ENCODE measurements around the gene C2CD4C.

Gene C2CD4C

GRCh38 chr19:377801-378581 is 31.0 kb downstream of the C2CD4C start:
- no peaks in the 10 kb centered on the region for H3K79me2 ChIP-seq (ENCODE audit: control insufficient read depth, insufficient read depth, low read length)
- H4K8ac ChIP-seq (ENCODE audit: low read depth, low read length), result no peak overlapping the region
- H3K79me1 ChIP-seq (ENCODE audit: low read length), result no peaks in the 10 kb centered on the region
- no peak for DNase-seq
- no peak overlapping the region for H4K5ac ChIP-seq (ENCODE audit: low read length)
- no peak overlapping the region for H3K4me2 ChIP-seq (ENCODE audit: low read length)
- no peak overlapping the region for H2AK5ac ChIP-seq (ENCODE audit: low read length)
- H3K18ac ChIP-seq (ENCODE audit: low read length), result no peak overlapping the region
- no peak overlapping the region for H2BK5ac ChIP-seq (ENCODE audit: low read length)
- no peaks in the 10 kb centered on the region for H3K27me3 ChIP-seq (ENCODE audit: insufficient read depth, low read length, poor library complexity)
- H3K4ac ChIP-seq (ENCODE audit: low read depth, low read length), result no peak overlapping the region
- H3K36me3 ChIP-seq (ENCODE audit: control insufficient read depth, insufficient read depth, low read length), result no peaks in the 10 kb centered on the region
- H3K27ac ChIP-seq (ENCODE audit: low read depth, low read length), result no peak overlapping the region
- H3K23ac ChIP-seq (ENCODE audit: low read length), result no peak overlapping the region
- no peak overlapping the region for H3K56ac ChIP-seq (ENCODE audit: low read length)
- no peak overlapping the region for H2BK120ac ChIP-seq (ENCODE audit: low read depth, low read length)
- H3K4me3 ChIP-seq (ENCODE audit: low read length), result no peak overlapping the region
- no peak overlapping the region for H3K9ac ChIP-seq (ENCODE audit: low read length)
- no peaks in the 10 kb centered on the region for H3K4me1 ChIP-seq (ENCODE audit: control insufficient read depth, low read depth, low read length)
- WGBS (ENCODE audit: extremely low coverage, insufficient coverage, low lambda C conversion rate), result no CpG with 5 or more reads among the region's 38 CpGs
- H2BK15ac ChIP-seq (replicated peaks; ENCODE audit: low read depth), result no peak overlapping the region

GRCh38 chr19:376111-376470 is 32.9 kb downstream of the C2CD4C start:
- H3K9ac ChIP-seq (ENCODE audit: low read length), result no peak overlapping the region
- H3K4me3 ChIP-seq (ENCODE audit: low read length), result no peak overlapping the region
- no peak for DNase-seq
- no CpG with 5 or more reads among the region's 8 CpGs for WGBS (ENCODE audit: extremely low coverage, insufficient coverage, low lambda C conversion rate)
- H3K27ac ChIP-seq (ENCODE audit: low read depth, low read length), result no peak overlapping the region
- H2BK15ac ChIP-seq (replicated peaks; ENCODE audit: low read depth), result no peak overlapping the region
- no peak overlapping the region for H2BK120ac ChIP-seq (ENCODE audit: low read depth, low read length)
- H3K79me1 ChIP-seq (ENCODE audit: low read length), result no peaks in the 10 kb centered on the region
- no peak overlapping the region for H2BK5ac ChIP-seq (ENCODE audit: low read length)
- H3K4ac ChIP-seq (ENCODE audit: low read depth, low read length), result no peak overlapping the region
- no peaks in the 10 kb centered on the region for H3K4me1 ChIP-seq (ENCODE audit: control insufficient read depth, low read depth, low read length)
- no peak overlapping the region for H4K5ac ChIP-seq (ENCODE audit: low read length)
- H3K56ac ChIP-seq (ENCODE audit: low read length), result no peak overlapping the region
- H3K27me3 ChIP-seq (ENCODE audit: insufficient read depth, low read length, poor library complexity), result no peaks in the 10 kb centered on the region
- H3K18ac ChIP-seq (ENCODE audit: low read length), result no peak overlapping the region
- H3K4me2 ChIP-seq (ENCODE audit: low read length), result no peak overlapping the region
- no peak overlapping the region for H2AK5ac ChIP-seq (ENCODE audit: low read length)
- no peak overlapping the region for H4K8ac ChIP-seq (ENCODE audit: low read depth, low read length)
- H3K79me2 ChIP-seq (ENCODE audit: control insufficient read depth, insufficient read depth, low read length), result no peaks in the 10 kb centered on the region
- no peak overlapping the region for H3K23ac ChIP-seq (ENCODE audit: low read length)
- no peaks in the 10 kb centered on the region for H3K36me3 ChIP-seq (ENCODE audit: control insufficient read depth, insufficient read depth, low read length)

GRCh38 chr19:375395-376110 is 33.4 kb downstream of the C2CD4C start:
- Histone ChIP-seq H3K79me2 (ENCODE audit: control insufficient read depth, insufficient read depth, low read length) (no peaks in the 10 kb centered on the region), H3K4me2 (ENCODE audit: low read length) (no peak overlapping the region), H2BK5ac (ENCODE audit: low read length) (no peak overlapping the region), H3K56ac (ENCODE audit: low read length) (no peak overlapping the region), H3K23ac (ENCODE audit: low read length) (no peak overlapping the region), H3K18ac (ENCODE audit: low read length) (no peak overlapping the region), H3K4me1 (ENCODE audit: control insufficient read depth, low read depth, low read length) (no peaks in the 10 kb centered on the region), H3K4me3 (ENCODE audit: low read length) (no peak overlapping the region), H2AK5ac (ENCODE audit: low read length) (no peak overlapping the region), H3K27ac (ENCODE audit: low read depth, low read length) (no peak overlapping the region), H4K5ac (ENCODE audit: low read length) (no peak overlapping the region), H2BK15ac (replicated peaks; ENCODE audit: low read depth) (no peak overlapping the region), H3K79me1 (ENCODE audit: low read length) (no peaks in the 10 kb centered on the region), H3K4ac (ENCODE audit: low read depth, low read length) (no peak overlapping the region), H4K8ac (ENCODE audit: low read depth, low read length) (no peak overlapping the region), H3K27me3 (ENCODE audit: insufficient read depth, low read length, poor library complexity) (no peaks in the 10 kb centered on the region), H2BK120ac (ENCODE audit: low read depth, low read length) (no peak overlapping the region), H3K9ac (ENCODE audit: low read length) (no peak overlapping the region), H3K36me3 (ENCODE audit: control insufficient read depth, insufficient read depth, low read length) (no peaks in the 10 kb centered on the region)
- no CpG with 5 or more reads among the region's 43 CpGs for WGBS (ENCODE audit: extremely low coverage, insufficient coverage, low lambda C conversion rate)
- DNase-seq, result no peak

- Histone ChIP-seq H2BK15ac (replicated peaks; ENCODE audit: low read depth) (no peak overlapping the region), H2BK5ac (ENCODE audit: low read length) (no peak overlapping the region), H4K5ac (ENCODE audit: low read length) (no peak overlapping the region), H3K9ac (ENCODE audit: low read length) (no peak overlapping the region), H2AK5ac (ENCODE audit: low read length) (no peak overlapping the region), H3K4me1 (ENCODE audit: control insufficient read depth, low read depth, low read length) (no peaks in the 10 kb centered on the region), H3K4me2 (ENCODE audit: low read length) (no peak overlapping the region), H3K56ac (ENCODE audit: low read length) (no peak overlapping the region), H3K36me3 (ENCODE audit: control insufficient read depth, insufficient read depth, low read length) (no peaks in the 10 kb centered on the region), H3K27me3 (ENCODE audit: insufficient read depth, low read length, poor library complexity) (no peaks in the 10 kb centered on the region), H3K79me1 (ENCODE audit: low read length) (no peaks in the 10 kb centered on the region), H3K27ac (ENCODE audit: low read depth, low read length) (no peak overlapping the region), H3K4me3 (ENCODE audit: low read length) (no peak overlapping the region), H3K18ac (ENCODE audit: low read length) (no peak overlapping the region), H2BK120ac (ENCODE audit: low read depth, low read length) (no peak overlapping the region), H3K4ac (ENCODE audit: low read depth, low read length) (no peak overlapping the region), H3K23ac (ENCODE audit: low read length) (no peak overlapping the region), H4K8ac (ENCODE audit: low read depth, low read length) (no peak overlapping the region), H3K79me2 (ENCODE audit: control insufficient read depth, insufficient read depth, low read length) (no peaks in the 10 kb centered on the region)
- no peak for DNase-seq
- no CpG with 5 or more reads among the region's 17 CpGs for WGBS (ENCODE audit: extremely low coverage, insufficient coverage, low lambda C conversion rate)
Observed at GRCh38 chr19:374886-375235, 34.1 kb downstream of the C2CD4C start.

- Histone ChIP-seq H2BK15ac (replicated peaks; ENCODE audit: low read depth) (no peak overlapping the region), H2BK120ac (ENCODE audit: low read depth, low read length) (no peak overlapping the region), H3K79me1 (ENCODE audit: low read length) (no peaks in the 10 kb centered on the region), H3K4ac (ENCODE audit: low read depth, low read length) (no peak overlapping the region), H2BK5ac (ENCODE audit: low read length) (no peak overlapping the region), H4K5ac (ENCODE audit: low read length) (no peak overlapping the region), H3K4me2 (ENCODE audit: low read length) (no peak overlapping the region), H4K8ac (ENCODE audit: low read depth, low read length) (no peak overlapping the region), H3K4me3 (ENCODE audit: low read length) (no peak overlapping the region), H3K27me3 (ENCODE audit: insufficient read depth, low read length, poor library complexity) (no peaks in the 10 kb centered on the region), H3K18ac (ENCODE audit: low read length) (no peak overlapping the region), H3K4me1 (ENCODE audit: control insufficient read depth, low read depth, low read length) (no peaks in the 10 kb centered on the region), H3K79me2 (ENCODE audit: control insufficient read depth, insufficient read depth, low read length) (no peaks in the 10 kb centered on the region), H3K9ac (ENCODE audit: low read length) (no peak overlapping the region), H3K27ac (ENCODE audit: low read depth, low read length) (no peak overlapping the region), H3K56ac (ENCODE audit: low read length) (no peak overlapping the region), H3K36me3 (ENCODE audit: control insufficient read depth, insufficient read depth, low read length) (no peaks in the 10 kb centered on the region), H3K23ac (ENCODE audit: low read length) (no peak overlapping the region), H2AK5ac (ENCODE audit: low read length) (no peak overlapping the region)
- no CpG with 5 or more reads among the region's 23 CpGs for WGBS (ENCODE audit: extremely low coverage, insufficient coverage, low lambda C conversion rate)
- no peak for DNase-seq
Observed at GRCh38 chr19:374183-374885, 34.6 kb downstream of the C2CD4C start.
